Hypothalamus (tissue), 51 donors: Measurements from ENCODE around the gene IBA57.
"Not testable (repeated sequence)": the region's sequence is repeated elsewhere in the genome, so short reads cannot be mapped to it uniquely, and the experiment has no call there.

Experiments used
- DNase-seq, 51 donors: peaks; one replicate each; lab custom pipeline; 2025; lab: John Stamatoyannopoulos, UW

IBA57 gene

GRCh38 chr1:228210076-228210651 lies 44.6 kb downstream of the IBA57 start:
- DNase-seq = peak in 1 of 51 donors; percentile 26

- peak in 2 of 51 donors; percentile 13 to 35 for DNase-seq
Measured at GRCh38 chr1:228210712-228211530, 45.3 kb downstream of the IBA57 start.

- no peak for DNase-seq
Measured at GRCh38 chr1:228211531-228212414, 46.2 kb downstream of the IBA57 start.

GRCh38 chr1:228212415-228212965 lies 46.9 kb downstream of the IBA57 start:
- DNase-seq = no peak

- DNase-seq = peak in 37 of 51 donors; percentile 6 to 75 (median 35)
Measured at GRCh38 chr1:228212966-228213844, 47.6 kb downstream of the IBA57 start.

GRCh38 chr1:228213917-228214808 lies 48.6 kb downstream of the IBA57 start:
- DNase-seq = no peak

- no peak for DNase-seq
Measured at GRCh38 chr1:228214921-228215662, 49.5 kb downstream of the IBA57 start.

GRCh38 chr1:228215663-228216116 lies 50.1 kb downstream of the IBA57 start:
- DNase-seq = no peak

GRCh38 chr1:228216371-228217320 lies 51.0 kb downstream of the IBA57 start:
- no peak for DNase-seq

GRCh38 chr1:228217551-228218344 lies 52.1 kb downstream of the IBA57 start:
- no peak for DNase-seq

GRCh38 chr1:228218513-228219244 lies 53.1 kb downstream of the IBA57 start:
- DNase-seq = no peak

GRCh38 chr1:228219245-228219961 lies 53.8 kb downstream of the IBA57 start:
- DNase-seq = no peak

GRCh38 chr1:228219962-228220780 lies 54.6 kb downstream of the IBA57 start:
- DNase-seq = no peak

GRCh38 chr1:228221097-228221496 lies 55.5 kb downstream of the IBA57 start:
- DNase-seq = not testable (repeated sequence)
